Vagina (tissue), 2 donors: Measurements from ENCODE around the gene ASS1.

Experiments used
- POLR2AphosphoS5 ChIP-seq, 2 donors: sonication (generic); formaldehyde crosslinking; IDR thresholded peaks; one replicate each; pipeline ENCODE4 v1.9.0; 2017; ENCODE audit warnings: antibody characterized with exemption in 2 of 2, mild to moderate bottlenecking in 2 of 2, low read depth in 1 of 2; ENCODE audit not compliant: insufficient read depth in 1 of 2
- TF ChIP-seq, protein P1 (sequence below), 3 experiments: fragments of 450-650 bp in 2 of 3; fragments of 200-600 bp in 1 of 3; sonication (generic) in 1 of 3; IDR thresholded peaks; one replicate each; pipeline ENCODE4 v1.5.1; 2017 to 2019; ENCODE audit warnings: antibody characterized with exemption in 3 of 3, mild to moderate bottlenecking in 2 of 3, moderate library complexity in 2 of 3

DNA sequence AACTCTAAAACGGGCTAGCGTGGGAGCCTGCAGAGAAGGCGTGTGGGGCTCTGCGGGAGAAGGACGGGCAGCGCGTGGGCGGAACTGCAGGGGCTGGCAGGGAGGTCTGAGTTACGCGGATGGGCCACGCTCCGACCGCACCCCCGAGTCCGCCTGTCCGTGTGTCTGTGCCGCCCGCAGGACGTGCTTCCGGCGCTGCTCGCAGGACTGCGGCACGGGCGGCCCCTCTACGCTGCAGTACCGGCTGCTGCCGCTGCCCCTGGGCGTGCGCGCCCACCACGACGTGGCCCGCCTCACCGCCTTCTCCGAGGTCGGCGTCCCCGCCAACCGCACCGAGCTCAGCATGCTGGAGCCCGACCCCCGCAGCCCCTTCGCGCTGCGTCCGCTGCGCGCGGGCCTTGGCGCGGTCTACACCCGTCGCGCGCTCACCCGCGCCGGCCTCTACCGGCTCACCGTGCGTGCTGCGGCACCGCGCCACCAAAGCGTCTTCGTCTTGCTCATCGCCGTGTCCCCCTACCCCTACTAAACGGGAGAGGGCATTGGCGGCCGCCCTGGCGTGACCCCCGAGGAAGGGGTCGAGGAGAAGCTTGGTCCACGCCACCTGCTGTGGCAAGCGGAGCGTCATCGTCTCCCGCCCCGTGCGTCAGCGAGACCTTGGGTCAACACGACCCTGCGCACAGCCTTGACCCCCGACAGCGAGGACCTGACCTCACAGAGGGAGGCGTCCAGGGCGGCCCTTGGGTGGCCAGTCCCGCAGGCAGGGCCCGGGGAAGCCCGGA, 11.4 kb upstream of the ASS1 start:
- TF ChIP-seq, protein P1, sequence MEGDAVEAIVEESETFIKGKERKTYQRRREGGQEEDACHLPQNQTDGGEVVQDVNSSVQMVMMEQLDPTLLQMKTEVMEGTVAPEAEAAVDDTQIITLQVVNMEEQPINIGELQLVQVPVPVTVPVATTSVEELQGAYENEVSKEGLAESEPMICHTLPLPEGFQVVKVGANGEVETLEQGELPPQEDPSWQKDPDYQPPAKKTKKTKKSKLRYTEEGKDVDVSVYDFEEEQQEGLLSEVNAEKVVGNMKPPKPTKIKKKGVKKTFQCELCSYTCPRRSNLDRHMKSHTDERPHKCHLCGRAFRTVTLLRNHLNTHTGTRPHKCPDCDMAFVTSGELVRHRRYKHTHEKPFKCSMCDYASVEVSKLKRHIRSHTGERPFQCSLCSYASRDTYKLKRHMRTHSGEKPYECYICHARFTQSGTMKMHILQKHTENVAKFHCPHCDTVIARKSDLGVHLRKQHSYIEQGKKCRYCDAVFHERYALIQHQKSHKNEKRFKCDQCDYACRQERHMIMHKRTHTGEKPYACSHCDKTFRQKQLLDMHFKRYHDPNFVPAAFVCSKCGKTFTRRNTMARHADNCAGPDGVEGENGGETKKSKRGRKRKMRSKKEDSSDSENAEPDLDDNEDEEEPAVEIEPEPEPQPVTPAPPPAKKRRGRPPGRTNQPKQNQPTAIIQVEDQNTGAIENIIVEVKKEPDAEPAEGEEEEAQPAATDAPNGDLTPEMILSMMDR (IDR thresholded peaks at IDR 0.05): peak; percentile 41 to 61 (median 48)
- no peak for TF ChIP-seq POLR2AphosphoS5 (IDR thresholded peaks at IDR 0.05; ENCODE audit: insufficient read depth in 1 of 2, low read depth in 1 of 2)
